Liver (tissue), 9 donors: ENCODE measurements around the gene APPL2. TPM values are rescaled to one million over a fixed set of nuclear protein-coding genes. Genes with fewer than 3 reads are reported as not detected.

ENCODE experiments used
- DNase-seq: peaks from one replicate; pipeline ENCODE4 v3.0.0-alpha.2; 2017; ENCODE audit warnings: low spot score
- H3K27ac ChIP-seq, 2 donors: one replicate each; pipeline ENCODE4 v1.7.0; 2013; ENCODE audit warnings: inconsistent platforms in 2 of 2, low read length in 2 of 2, control low read depth in 1 of 2, low read depth in 1 of 2, mild to moderate bottlenecking in 1 of 2
- H3K27me3 ChIP-seq, 4 donors: one replicate each; pipeline versions ENCODE4 v1.6.1 to v1.7.0; 2013; ENCODE audit warnings: low read length in 3 of 4, inconsistent platforms in 1 of 4, mild to moderate bottlenecking in 1 of 4, moderate library complexity in 1 of 4; ENCODE audit not compliant: control insufficient read depth in 4 of 4, insufficient read depth in 4 of 4
- H3K36me3 ChIP-seq, 4 donors: one replicate each; pipeline versions ENCODE4 v1.6.1 to v1.7.0; 2013; ENCODE audit warnings: low read length in 3 of 4, mild to moderate bottlenecking in 3 of 4, low read depth in 1 of 4, moderate library complexity in 1 of 4; ENCODE audit not compliant: control insufficient read depth in 4 of 4, insufficient read depth in 3 of 4
- H3K4me1 ChIP-seq, 4 donors: one replicate each; pipeline versions ENCODE4 v1.6.1 to v1.7.0; 2013; ENCODE audit warnings: low read length in 3 of 4, mild to moderate bottlenecking in 3 of 4, moderate library complexity in 1 of 4; ENCODE audit not compliant: control insufficient read depth in 4 of 4, insufficient read depth in 4 of 4
- H3K4me3 ChIP-seq, 3 donors: one replicate each; pipeline versions ENCODE4 v1.6.1 to v1.7.0; 2013; ENCODE audit warnings: low read length in 3 of 3, control low read depth in 1 of 3, low read depth in 1 of 3, mild to moderate bottlenecking in 1 of 3
- H3K9ac ChIP-seq, 2 donors: one replicate each; pipeline ENCODE4 v1.7.0; 2013; ENCODE audit warnings: low read length in 2 of 2, mild to moderate bottlenecking in 2 of 2, moderate library complexity in 2 of 2, control low read depth in 1 of 2, low read depth in 1 of 2
- H3K9me3 ChIP-seq, 4 donors: one replicate each; pipeline versions ENCODE4 v1.6.1 to v1.7.0; 2013; ENCODE audit warnings: low read length in 3 of 4; ENCODE audit not compliant: control insufficient read depth in 4 of 4
- EGR1 ChIP-seq, 2 donors: IDR thresholded peaks; 2 replicates each; pipeline ENCODE4 v1.6.1; 2016 to 2018; ENCODE audit warnings: antibody characterized with exemption in 2 of 2, low read depth in 2 of 2
- GABPA ChIP-seq, 2 donors: IDR thresholded peaks in 1 of 2; conservative IDR thresholded peaks in 1 of 2; 2 replicates each; pipeline ENCODE4 v1.6.1; 2016; ENCODE audit warnings: antibody characterized with exemption in 2 of 2, mild to moderate bottlenecking in 1 of 2, moderate library complexity in 1 of 2
- HNF4A ChIP-seq, 2 donors: conservative IDR thresholded peaks; 2 replicates each; pipeline ENCODE4 v1.6.1; 2016; ENCODE audit warnings: antibody characterized with exemption in 2 of 2, mild to moderate bottlenecking in 2 of 2
- JUND ChIP-seq, 2 donors: IDR thresholded peaks; 2 replicates each; pipeline ENCODE4 v1.6.1; 2016; ENCODE audit warnings: antibody characterized with exemption in 2 of 2
- RAD21 ChIP-seq, 2 donors: IDR thresholded peaks; 2 replicates each; pipeline ENCODE4 v1.6.1; 2016; ENCODE audit warnings: antibody characterized with exemption in 2 of 2, mild to moderate bottlenecking in 2 of 2
- RXRA ChIP-seq, 2 donors: IDR thresholded peaks; 2 replicates each; pipeline ENCODE4 v1.6.1; 2017 to 2018; ENCODE audit warnings: antibody characterized with exemption in 2 of 2, mild to moderate bottlenecking in 1 of 2
- SP1 ChIP-seq: IDR thresholded peaks from 2 replicates; pipeline ENCODE4 v1.6.1; 2018; ENCODE audit warnings: antibody characterized with exemption, mild to moderate bottlenecking
- whole genome bisulfite sequencing: extraction: QIAGEN DNeasy Blood & Tissue Kit; methylation state at CpG from one replicate; pipeline ENCODE4 v1.1.7; 2013; 5-methylcytosine and 5-hydroxymethylcytosine counted together
- polyA plus RNA-seq, 2 donors: library from polyadenylated mRNA; stranded (reverse) in 1 of 2; unstranded in 1 of 2; fragments of 200-250 nt in 1 of 2; fragments of >200 nt in 1 of 2; fragmentation: Nextera tagmentation in 1 of 2; extraction: Ambion mirVana in 1 of 2; gene quantifications; one replicate each; pipeline versions ENCODE4 v1.2.1 to v1.2.3, GENCODE V29; 2013 to 2015
- total RNA-seq, 2 donors: library from RNA; depleted of rRNA; stranded (reverse); fragments of >200 nt; gene quantifications; one replicate each; pipeline ENCODE4 v1.2.3, GENCODE V29; 2014
- TF ChIP-seq, protein P1 (sequence below): fragments of 150-350 bp; IDR thresholded peaks from 2 replicates; pipeline ENCODE4 v1.5.1; 2017; ENCODE audit warnings: improper control_type of control experiment, low read depth, low read length; ENCODE audit not compliant: missing input control
- TF ChIP-seq, protein P2 (sequence below): IDR thresholded peaks from 2 replicates; pipeline ENCODE4 v1.6.1; 2016; ENCODE audit warnings: antibody characterized with exemption
- TF ChIP-seq, protein P3 (sequence below): IDR thresholded peaks from 2 replicates; pipeline ENCODE4 v1.6.1; 2016; ENCODE audit warnings: antibody characterized with exemption
- TF ChIP-seq, protein P4 (sequence below): IDR thresholded peaks from 2 replicates; pipeline ENCODE4 v1.6.1; 2016; ENCODE audit warnings: antibody characterized with exemption, mild to moderate bottlenecking
- TF ChIP-seq, protein P5 (sequence below): IDR thresholded peaks from 2 replicates; pipeline ENCODE4 v1.6.1; 2016; ENCODE audit warnings: antibody characterized with exemption
- donor health status: healthy.
- donor health status: healthy.
- donor health status: healthy.
- donor health status: healthy.
- donor health status: healthy.

Gene APPL2
- total and polyA plus RNA-seq, 4 donors: 7.1 to 21.2 (median 12.7) TPM

DNA sequence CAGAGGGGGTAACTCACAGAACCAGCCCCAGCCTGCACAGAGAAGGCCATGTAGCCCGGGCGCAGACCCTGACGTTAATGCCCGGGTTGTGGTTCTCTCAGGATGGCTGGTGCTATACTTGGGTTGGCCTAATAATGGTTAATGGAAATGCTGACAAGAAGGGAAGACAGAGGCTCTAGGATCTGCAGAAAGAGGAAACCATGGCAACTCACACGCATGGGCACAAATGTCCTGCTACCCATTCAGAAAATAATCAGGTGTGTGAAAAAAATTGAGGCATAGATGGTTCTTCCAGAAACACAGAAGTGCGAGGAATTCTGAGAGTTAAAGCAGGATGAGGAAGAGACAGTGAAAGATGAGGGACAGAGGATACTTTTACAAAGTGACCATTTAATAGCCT is 33.8 kb downstream of the APPL2 start:
- no peak overlapping the region for H3K4me3 ChIP-seq
- DNase-seq: no peak
- H3K27ac ChIP-seq: no peak overlapping the region
- no peaks in the 10 kb centered on the region for H3K9me3 ChIP-seq
- 94% methylated on average over 6 of the region's 6 CpGs for WGBS
- TF ChIP-seq, protein P1, sequence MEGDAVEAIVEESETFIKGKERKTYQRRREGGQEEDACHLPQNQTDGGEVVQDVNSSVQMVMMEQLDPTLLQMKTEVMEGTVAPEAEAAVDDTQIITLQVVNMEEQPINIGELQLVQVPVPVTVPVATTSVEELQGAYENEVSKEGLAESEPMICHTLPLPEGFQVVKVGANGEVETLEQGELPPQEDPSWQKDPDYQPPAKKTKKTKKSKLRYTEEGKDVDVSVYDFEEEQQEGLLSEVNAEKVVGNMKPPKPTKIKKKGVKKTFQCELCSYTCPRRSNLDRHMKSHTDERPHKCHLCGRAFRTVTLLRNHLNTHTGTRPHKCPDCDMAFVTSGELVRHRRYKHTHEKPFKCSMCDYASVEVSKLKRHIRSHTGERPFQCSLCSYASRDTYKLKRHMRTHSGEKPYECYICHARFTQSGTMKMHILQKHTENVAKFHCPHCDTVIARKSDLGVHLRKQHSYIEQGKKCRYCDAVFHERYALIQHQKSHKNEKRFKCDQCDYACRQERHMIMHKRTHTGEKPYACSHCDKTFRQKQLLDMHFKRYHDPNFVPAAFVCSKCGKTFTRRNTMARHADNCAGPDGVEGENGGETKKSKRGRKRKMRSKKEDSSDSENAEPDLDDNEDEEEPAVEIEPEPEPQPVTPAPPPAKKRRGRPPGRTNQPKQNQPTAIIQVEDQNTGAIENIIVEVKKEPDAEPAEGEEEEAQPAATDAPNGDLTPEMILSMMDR: no peak
- TF ChIP-seq, protein P2, sequence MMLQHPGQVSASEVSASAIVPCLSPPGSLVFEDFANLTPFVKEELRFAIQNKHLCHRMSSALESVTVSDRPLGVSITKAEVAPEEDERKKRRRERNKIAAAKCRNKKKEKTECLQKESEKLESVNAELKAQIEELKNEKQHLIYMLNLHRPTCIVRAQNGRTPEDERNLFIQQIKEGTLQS: no peak
- TF ChIP-seq, protein P3, sequence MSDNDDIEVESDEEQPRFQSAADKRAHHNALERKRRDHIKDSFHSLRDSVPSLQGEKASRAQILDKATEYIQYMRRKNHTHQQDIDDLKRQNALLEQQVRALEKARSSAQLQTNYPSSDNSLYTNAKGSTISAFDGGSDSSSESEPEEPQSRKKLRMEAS: no peak
- TF ChIP-seq SP1 (no peak), GABPA (IDR thresholded peaks at IDR 0.05 in 1 of 2, conservative IDR thresholded peaks at IDR 0.05 in 1 of 2) (no peak), RXRA (IDR thresholded peaks at IDR 0.05) (no peak), JUND (IDR thresholded peaks at IDR 0.05) (no peak)
- TF ChIP-seq, protein P4, sequence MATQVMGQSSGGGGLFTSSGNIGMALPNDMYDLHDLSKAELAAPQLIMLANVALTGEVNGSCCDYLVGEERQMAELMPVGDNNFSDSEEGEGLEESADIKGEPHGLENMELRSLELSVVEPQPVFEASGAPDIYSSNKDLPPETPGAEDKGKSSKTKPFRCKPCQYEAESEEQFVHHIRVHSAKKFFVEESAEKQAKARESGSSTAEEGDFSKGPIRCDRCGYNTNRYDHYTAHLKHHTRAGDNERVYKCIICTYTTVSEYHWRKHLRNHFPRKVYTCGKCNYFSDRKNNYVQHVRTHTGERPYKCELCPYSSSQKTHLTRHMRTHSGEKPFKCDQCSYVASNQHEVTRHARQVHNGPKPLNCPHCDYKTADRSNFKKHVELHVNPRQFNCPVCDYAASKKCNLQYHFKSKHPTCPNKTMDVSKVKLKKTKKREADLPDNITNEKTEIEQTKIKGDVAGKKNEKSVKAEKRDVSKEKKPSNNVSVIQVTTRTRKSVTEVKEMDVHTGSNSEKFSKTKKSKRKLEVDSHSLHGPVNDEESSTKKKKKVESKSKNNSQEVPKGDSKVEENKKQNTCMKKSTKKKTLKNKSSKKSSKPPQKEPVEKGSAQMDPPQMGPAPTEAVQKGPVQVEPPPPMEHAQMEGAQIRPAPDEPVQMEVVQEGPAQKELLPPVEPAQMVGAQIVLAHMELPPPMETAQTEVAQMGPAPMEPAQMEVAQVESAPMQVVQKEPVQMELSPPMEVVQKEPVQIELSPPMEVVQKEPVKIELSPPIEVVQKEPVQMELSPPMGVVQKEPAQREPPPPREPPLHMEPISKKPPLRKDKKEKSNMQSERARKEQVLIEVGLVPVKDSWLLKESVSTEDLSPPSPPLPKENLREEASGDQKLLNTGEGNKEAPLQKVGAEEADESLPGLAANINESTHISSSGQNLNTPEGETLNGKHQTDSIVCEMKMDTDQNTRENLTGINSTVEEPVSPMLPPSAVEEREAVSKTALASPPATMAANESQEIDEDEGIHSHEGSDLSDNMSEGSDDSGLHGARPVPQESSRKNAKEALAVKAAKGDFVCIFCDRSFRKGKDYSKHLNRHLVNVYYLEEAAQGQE: no peak
- TF ChIP-seq, protein P5, sequence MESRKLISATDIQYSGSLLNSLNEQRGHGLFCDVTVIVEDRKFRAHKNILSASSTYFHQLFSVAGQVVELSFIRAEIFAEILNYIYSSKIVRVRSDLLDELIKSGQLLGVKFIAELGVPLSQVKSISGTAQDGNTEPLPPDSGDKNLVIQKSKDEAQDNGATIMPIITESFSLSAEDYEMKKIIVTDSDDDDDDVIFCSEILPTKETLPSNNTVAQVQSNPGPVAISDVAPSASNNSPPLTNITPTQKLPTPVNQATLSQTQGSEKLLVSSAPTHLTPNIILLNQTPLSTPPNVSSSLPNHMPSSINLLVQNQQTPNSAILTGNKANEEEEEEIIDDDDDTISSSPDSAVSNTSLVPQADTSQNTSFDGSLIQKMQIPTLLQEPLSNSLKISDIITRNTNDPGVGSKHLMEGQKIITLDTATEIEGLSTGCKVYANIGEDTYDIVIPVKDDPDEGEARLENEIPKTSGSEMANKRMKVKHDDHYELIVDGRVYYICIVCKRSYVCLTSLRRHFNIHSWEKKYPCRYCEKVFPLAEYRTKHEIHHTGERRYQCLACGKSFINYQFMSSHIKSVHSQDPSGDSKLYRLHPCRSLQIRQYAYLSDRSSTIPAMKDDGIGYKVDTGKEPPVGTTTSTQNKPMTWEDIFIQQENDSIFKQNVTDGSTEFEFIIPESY: no peak
- no peak overlapping the region for H3K9ac ChIP-seq
- no peaks in the 10 kb centered on the region for H3K27me3 ChIP-seq
- peaks cover 5 to 8% (median 7%) of the 10 kb centered on the region in 4 donors for H3K4me1 ChIP-seq
- peaks cover 4 to 54% (median 15%) of the 10 kb centered on the region in 4 donors for H3K36me3 ChIP-seq

DNA sequence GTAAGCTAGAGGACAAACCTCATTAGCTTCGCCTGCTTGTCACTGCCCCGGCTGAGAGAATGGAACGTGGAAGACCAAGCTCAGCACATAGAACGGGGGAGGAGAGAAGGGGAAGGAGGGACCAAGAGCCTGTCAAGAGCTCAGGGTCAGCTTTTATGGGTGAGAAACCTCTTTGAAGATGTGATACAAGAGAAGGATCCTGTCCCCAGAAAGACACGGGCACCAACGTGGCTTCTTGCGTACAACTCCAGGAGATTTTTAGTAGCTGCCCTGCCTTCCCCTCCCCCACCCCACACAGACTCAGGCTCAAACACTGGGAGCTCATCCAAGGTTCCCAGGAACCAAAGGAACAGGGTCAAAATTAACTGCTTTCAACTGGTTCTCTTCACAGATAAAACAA is 34.7 kb downstream of the APPL2 start:
- H3K4me1 ChIP-seq: peaks cover 5 to 8% (median 7%) of the 10 kb centered on the region in 4 donors
- H3K9me3 ChIP-seq: no peaks in the 10 kb centered on the region
- peaks cover 3 to 51% (median 12%) of the 10 kb centered on the region in 4 donors for H3K36me3 ChIP-seq
- 60% methylated on average over 7 of the region's 7 CpGs for WGBS
- TF ChIP-seq EGR1 (IDR thresholded peaks at IDR 0.05; ENCODE audit: low read depth in 2 of 2) (no peak), HNF4A (conservative IDR thresholded peaks at IDR 0.05) (peak; percentile 18 to 39), JUND (IDR thresholded peaks at IDR 0.05) (no peak), RAD21 (IDR thresholded peaks at IDR 0.05) (peak; percentile 13 to 26), RXRA (IDR thresholded peaks at IDR 0.05) (peak in 1 of 2 donors; percentile 53)
- TF ChIP-seq, protein P2: no peak
- TF ChIP-seq, protein P1: no peak
- H3K27me3 ChIP-seq: no peaks in the 10 kb centered on the region
- no peak overlapping the region for H3K27ac ChIP-seq
- no peak overlapping the region for H3K4me3 ChIP-seq
- no peak overlapping the region for H3K9ac ChIP-seq
- no peak for DNase-seq
